GM12873 (cell line): ENCODE measurements around the gene HLA-DMB.
A peak's percentile ranks its signal among the peaks of the same experiment; 100 is the strongest.

Experiments
- TF ChIP-seq, protein P1 (sequence below): IDR thresholded peaks from 2 replicates; pipeline ENCODE4 v1.5.1; 2012; ENCODE audit warnings: low read depth, mild to moderate bottlenecking, moderate library complexity, low read length, control low read depth; ENCODE audit not compliant: insufficient read depth; ENCODE audit errors: missing control alignments

The HLA-DMB gene

DNA sequence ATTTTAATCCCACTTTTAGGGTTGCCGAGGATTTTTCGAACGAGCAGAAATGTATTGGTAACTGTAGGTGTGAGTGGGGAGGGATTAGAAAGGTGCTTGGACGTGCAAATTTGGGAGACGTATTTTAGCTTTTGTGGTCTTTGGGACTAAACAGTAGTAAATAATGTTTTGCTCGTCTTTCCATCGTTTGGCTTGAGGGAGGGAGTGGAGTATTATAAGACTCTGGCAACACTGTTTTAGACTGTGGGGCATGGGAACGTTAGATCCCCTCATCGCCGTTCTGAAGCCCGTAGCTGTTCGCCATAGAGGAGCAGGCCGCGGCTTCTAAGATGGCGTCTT is 30.4 kb upstream of the HLA-DMB start:
- TF ChIP-seq, protein P1, sequence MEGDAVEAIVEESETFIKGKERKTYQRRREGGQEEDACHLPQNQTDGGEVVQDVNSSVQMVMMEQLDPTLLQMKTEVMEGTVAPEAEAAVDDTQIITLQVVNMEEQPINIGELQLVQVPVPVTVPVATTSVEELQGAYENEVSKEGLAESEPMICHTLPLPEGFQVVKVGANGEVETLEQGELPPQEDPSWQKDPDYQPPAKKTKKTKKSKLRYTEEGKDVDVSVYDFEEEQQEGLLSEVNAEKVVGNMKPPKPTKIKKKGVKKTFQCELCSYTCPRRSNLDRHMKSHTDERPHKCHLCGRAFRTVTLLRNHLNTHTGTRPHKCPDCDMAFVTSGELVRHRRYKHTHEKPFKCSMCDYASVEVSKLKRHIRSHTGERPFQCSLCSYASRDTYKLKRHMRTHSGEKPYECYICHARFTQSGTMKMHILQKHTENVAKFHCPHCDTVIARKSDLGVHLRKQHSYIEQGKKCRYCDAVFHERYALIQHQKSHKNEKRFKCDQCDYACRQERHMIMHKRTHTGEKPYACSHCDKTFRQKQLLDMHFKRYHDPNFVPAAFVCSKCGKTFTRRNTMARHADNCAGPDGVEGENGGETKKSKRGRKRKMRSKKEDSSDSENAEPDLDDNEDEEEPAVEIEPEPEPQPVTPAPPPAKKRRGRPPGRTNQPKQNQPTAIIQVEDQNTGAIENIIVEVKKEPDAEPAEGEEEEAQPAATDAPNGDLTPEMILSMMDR: no peak

DNA sequence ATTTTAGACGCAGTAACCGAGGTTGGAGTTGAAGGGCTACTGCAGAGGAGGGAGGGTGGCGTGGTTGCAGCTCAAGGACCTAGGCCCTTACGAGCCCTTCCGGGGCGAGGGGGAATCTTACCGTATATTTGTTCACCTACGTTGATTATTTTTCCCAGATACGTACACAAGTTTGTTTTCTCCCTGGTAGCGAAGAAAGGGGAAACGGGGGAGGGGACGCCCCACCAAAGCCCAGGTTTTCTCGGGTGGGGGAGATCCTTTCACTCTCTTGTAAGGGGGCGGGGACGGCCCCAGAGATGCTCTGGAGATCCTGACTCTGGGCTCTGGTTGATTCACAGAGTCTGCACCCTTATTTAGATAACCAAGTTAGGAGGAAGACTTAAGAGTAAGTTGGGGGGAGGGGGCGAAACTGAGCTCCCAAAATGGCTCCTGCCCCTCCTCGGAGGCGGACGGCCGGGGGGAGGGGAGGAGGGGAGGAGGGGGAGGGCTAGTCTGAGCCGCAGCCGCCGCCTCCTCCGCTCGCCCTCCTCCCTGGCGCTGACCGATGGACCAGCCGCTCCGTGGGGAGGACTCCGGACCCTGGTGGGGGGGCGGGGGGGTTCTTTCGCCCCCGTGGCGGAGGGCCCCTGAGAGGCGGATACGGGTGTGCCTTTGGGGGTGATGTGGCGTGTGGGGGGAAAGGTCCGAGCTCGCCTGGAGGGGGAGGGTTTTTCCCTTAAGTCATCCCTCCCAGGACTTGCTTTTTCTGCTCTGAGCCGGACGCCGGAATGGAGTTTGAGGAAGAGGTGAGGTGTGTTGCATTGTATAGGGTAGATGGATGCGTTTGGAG is 29.8 kb upstream of the HLA-DMB start:
- TF ChIP-seq, protein P1: no peak

DNA sequence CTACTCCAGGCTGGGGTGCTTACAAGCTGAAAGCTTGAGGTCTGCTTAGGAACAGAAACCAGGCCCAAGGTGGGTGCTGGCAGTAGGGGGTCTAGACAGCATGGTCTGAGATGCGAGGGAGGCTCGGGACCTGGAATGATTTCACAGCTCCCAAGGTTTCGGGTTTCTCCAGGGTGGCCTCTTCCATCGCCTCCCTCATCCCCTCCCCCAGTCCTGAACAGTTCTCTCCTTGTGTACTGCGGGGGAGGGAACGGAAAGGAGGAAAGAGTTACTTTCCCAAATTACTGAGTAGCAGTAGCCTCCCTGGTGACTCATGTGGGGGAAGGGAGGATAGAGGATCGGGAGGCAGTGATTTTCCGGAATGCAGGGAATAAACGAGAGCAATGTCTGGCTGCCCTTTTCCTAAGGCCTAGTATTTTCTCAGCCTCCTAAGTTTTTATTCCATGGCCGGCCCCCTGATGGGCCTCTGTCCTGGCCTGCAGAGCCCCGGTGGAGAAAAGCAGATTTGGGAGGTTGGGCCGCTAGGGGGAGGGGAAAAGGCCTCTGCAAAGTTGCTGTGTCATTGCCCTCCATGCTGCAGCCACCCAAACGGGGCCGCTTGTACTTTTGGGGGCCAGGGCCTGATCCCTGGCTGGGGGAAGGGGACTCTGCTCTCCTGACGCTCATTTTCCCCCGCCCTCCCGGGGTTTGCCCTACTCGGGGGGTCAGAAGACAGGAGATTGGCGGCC is 29.0 kb upstream of the HLA-DMB start:
- TF ChIP-seq, protein P1: peak; percentile 45

DNA sequence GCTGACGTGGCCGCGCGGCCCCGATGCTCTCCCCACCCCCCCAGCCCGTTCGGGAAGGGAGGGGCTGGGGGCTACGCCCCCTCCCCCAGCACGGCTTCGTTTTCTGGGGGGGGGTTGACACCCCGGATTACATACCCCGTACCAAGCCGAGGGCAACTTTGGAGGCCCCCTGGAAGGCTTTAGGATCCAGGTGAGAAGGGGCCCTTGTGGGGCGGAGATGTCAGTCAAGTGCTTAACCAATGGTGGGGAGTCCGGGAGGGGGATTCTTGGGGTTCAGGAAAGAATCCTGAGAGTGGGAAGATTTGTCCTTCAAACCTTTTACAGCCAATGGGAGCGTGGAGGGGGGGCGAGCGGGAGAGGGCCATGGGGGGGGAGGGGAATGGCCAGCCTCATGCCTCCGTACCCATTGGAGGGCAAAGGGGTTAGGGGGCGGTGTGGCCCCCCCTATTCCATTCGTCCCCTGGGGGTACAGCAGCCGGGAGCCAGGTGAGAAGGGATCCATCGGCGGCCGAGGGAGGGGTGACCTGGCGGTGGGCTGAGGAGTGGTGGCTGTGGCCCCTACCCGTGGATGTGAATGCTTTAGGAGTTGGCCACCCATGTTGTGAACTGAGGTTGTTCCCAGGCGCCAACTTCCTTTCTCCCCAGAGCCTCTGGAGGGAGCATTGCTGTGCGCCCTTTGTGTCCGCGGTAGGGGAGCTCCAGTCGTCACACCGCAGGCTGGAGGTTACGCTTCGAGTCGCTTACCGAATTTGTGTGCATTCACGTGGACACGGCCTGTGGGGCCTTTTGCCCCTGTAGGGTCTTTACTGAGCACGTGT is 28.2 kb upstream of the HLA-DMB start:
- TF ChIP-seq, protein P1: peak; percentile 10

DNA sequence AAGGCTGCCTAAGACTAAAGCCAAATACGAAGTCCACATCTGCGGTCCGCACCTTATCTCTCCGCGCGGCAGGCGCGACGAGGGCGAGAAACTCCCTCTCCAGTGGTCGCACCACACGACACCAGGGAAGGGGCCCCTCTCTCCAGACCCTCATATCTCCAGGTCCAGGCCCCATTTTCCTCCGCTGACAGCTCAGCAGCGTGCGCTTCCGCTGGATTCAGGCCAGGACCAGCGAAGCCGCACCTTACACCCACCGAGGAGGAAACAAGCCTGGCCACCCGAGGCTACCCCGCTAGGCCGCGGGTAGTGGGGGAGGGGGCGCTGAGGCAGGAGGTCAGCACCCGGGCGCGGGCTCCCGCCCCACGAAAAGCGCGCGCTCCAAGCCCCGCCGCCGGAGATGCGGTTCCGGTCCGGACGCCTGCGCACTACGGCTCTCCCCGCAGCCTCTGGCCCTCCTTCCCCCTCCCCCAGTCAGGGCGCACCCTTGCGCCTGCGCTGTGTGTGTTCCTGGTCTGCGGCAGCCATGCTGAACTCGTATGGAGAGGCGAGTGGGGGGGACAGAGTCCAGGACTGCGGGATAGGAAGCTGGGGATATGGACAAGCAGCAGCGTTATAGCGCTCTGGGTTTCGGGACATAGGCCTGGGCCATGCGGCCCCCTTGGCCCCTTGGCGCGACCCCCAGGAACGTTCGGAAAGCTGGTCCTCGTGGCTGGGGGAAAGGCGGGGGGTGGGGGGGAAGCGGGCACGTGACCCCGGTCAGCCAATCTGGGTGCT is 27.5 kb upstream of the HLA-DMB start, which contains the start of gene BRD2:
Gene BRD2, plus strand, starts transcription at position 502 of the 774 bp plus-strand sequence. CDS start 4,305 bp downstream, outside the sequence.
- TF ChIP-seq, protein P1: no peak

DNA sequence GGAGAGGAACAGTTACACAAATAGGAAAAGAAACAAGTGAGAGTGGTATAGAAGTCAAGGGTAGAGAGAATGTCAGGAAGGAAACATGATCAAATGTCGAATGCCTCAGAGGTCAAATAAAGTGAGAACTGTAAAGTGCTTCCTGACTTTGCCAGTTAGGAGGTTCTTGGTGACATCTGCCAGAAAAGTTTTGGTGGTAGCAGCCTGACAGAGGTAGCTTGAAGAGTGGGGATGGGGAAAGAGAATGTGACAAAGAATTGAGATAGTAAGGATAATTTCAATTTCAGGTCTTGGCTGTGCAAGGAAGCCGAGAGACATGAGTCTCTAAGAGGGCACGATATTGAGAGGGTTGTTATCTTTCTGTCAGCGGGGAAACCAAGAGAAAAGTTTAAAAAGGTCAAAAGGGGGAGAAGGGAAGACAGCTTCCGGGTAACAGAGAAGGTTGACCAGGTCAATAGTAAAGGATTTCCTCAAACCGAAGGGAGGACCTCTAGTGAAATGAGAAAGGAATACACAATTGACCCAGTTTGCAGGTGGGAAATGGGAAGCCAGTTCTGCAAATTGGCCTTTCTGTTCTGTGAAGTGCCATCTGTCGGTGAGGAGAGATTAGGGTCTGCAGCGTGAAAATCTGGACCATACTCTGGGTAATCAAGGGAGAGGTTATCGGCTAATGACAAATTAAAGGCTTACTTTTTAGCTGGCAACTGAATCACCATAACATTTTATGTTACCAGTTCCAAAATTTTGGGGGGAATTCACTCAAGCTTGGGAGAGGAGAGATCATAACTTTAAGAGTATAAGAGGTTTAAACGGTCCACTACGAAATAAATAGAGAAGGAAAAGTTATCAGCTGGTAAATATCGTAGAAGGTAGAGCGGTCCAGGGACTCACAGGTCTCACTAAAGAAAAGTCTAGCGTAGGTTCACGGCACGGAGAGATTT is 26.6 kb upstream of the HLA-DMB start:
- TF ChIP-seq, protein P1: peak; percentile 67
